T47D (cell line): ENCODE data around the gene CPSF4L.
"Not testable (repeated sequence)": the region's sequence is repeated elsewhere in the genome, so short reads cannot be mapped to it uniquely, and the experiment has no call there.

ENCODE experiments used
- DNase-seq, 2 experiments: peaks; one replicate each; pipeline versions ENCODE4 v3.0.0 to v3.0.0-alpha.2; 2011 to 2012; ENCODE audit warnings: low read depth in 1 of 2, low spot score in 1 of 2
- JUND ChIP-seq: IDR thresholded peaks from 2 replicates; pipeline ENCODE4 v1.6.1; 2012; ENCODE audit warnings: low read depth
- in situ Hi-C: cut with HindIII; loops from 2 replicates; pipeline ENCODE4 v1.10.0; 2016; ENCODE audit warnings: low sequenced_read_pairs, low pct_unique_long_range_greater_than_20kb

Gene CPSF4L

GRCh38 chr17:73274490-73274889 is 12.8 kb upstream of the CPSF4L start:
- DNase-seq: no peak
- in situ Hi-C loops: no loop called here
- TF ChIP-seq JUND: no peak

DNA sequence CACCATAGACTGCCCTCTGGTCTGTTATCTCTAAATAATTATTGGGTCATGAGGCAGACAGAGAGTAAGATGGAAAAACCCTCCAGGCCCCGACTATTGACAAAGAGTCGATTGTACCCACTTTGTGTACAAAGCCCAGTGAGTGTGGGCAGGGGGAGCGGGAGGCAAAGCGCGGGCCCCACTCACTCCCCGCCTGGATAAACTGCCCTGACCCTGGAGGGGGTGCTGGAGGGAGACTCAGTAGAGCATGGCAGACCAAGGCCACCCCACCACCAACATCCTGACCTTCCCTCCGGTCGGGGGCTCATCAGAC is 11.2 kb upstream of the CPSF4L start:
- no peak for DNase-seq
- in situ Hi-C loops: no loop called here
- no peak for TF ChIP-seq JUND

- TF ChIP-seq JUND: no peak
- in situ Hi-C loops: no loop called here
- no peak for DNase-seq
Observed at GRCh38 chr17:73271072-73271471, 9.4 kb upstream of the CPSF4L start.

GRCh38 chr17:73269791-73270190 is 8.1 kb upstream of the CPSF4L start:
- TF ChIP-seq JUND: no peak
- DNase-seq: no peak
- in situ Hi-C loops: no loop called here

- TF ChIP-seq JUND: no peak
- DNase-seq: no peak
- in situ Hi-C loops: no loop called here
Observed at GRCh38 chr17:73269329-73269615, 7.6 kb upstream of the CPSF4L start.

DNA sequence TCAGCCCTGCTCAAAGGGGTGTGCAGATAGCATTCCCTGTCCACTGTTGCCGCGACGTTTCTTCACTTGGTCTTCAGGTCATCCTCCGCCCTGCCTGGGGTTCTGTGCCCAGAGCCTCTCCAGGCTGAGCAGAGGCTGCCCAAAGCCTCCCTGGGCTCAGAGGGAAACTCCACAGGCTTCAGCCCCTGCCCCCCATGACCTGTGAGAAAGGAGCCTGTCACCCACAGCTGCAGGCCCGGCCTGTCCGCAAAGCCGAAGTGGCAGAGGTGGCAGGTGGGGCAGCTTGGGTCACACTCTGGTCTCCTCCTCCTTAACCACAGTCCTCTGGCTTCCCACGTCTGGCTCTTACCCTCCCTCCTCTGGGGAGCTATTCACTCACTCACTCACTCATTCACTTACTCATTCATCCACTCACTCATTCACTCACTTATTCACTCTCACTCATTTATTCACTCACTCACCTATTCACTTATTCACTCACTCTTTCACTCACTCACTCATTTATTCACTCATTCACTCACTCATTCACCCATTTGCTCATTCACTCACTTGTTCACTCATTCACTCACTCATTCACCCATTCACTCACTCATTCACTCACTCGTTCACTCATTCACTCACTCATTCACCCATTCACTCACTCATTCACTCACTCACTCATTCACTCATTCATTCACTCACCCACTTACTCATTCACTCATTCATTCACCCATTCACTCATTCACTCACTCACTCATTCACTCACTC is 7.1 kb upstream of the CPSF4L start:
- peak in 1 of 2 experiments; percentile 38 for DNase-seq
- TF ChIP-seq JUND: no peak
- in situ Hi-C loops: no loop called here

GRCh38 chr17:73267648-73268537 is 6.2 kb upstream of the CPSF4L start:
- in situ Hi-C loops: no loop called here
- peak in 1 of 2 experiments; percentile 69 for DNase-seq
- no peak for TF ChIP-seq JUND

DNA sequence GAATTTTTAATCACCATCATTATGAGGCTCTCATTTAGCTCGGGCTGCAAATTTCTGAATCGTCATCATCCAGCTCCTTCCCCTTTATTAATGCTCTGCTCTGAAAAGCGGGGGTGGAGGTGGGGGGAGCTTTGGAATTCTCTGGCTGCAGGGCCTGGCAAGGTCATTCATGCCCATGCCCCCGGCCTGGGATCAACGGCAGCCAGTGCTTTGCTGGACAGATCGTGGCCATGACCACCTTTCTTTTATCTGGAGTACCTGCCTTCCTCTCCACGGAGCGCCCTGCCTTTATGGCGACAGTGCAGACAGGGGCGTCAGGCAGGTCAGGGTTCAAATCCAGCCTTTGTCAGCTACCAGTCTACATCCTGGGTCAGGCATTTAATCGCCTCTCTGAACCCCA is 5.1 kb upstream of the CPSF4L start:
- TF ChIP-seq JUND: no peak
- in situ Hi-C loops: no loop called here

DNA sequence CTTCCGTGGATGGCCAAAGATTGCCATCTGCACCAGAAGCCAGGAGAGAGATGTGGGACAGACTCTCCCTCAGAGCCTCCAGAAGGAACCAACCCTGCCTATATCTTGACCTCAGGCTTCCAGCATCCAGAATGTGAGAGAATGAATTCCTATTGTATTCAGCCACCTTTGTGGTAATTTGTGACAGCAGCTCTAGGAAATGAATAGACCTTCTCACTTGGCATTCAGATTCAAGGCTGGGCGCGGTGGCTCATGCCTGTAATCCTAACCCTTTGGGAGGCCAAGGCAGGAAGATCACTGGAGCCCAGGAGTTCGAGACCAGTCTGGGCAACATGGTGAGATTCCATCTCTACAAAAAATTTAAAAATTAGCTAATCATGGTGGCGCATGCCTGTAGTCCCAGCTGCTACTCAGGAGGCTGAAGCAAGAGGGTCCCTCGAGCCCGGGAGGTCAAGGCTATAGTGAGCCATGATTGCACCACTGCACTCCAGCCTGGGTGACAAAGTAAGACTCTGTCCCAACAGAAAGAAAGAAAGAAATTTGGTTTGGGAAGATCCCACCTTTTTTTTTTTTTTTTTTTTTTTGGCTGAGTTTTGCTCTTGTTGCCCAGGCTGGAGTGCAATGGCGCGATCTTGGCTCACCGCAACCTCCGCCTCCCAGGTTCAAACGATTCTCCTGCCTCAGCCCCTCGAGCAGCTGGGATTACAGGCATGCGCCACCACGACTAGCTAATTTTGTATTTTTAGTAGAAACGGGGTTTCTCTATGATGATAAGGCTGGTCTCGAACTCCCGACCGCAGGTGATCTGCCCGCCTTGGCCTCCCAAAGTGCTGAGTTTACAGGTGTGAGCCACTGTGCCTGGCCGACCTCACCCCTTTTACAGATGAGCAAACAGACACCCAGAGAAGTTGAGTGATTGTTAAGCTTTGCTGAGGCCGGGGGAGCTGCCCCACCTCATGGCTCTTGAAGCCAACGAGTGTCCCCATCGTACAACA is 4.3 kb upstream of the CPSF4L start:
- in situ Hi-C loops: no loop called here
- no peak for DNase-seq
- TF ChIP-seq JUND: no peak

More for the DNA sequence above, 5.1 kb upstream of the CPSF4L start:
- no peak for DNase-seq

- DNase-seq, in situ Hi-C loops: not testable (repeated sequence)
Observed at GRCh38 chr17:73264448-73264847, 2.8 kb upstream of the CPSF4L start.

DNA sequence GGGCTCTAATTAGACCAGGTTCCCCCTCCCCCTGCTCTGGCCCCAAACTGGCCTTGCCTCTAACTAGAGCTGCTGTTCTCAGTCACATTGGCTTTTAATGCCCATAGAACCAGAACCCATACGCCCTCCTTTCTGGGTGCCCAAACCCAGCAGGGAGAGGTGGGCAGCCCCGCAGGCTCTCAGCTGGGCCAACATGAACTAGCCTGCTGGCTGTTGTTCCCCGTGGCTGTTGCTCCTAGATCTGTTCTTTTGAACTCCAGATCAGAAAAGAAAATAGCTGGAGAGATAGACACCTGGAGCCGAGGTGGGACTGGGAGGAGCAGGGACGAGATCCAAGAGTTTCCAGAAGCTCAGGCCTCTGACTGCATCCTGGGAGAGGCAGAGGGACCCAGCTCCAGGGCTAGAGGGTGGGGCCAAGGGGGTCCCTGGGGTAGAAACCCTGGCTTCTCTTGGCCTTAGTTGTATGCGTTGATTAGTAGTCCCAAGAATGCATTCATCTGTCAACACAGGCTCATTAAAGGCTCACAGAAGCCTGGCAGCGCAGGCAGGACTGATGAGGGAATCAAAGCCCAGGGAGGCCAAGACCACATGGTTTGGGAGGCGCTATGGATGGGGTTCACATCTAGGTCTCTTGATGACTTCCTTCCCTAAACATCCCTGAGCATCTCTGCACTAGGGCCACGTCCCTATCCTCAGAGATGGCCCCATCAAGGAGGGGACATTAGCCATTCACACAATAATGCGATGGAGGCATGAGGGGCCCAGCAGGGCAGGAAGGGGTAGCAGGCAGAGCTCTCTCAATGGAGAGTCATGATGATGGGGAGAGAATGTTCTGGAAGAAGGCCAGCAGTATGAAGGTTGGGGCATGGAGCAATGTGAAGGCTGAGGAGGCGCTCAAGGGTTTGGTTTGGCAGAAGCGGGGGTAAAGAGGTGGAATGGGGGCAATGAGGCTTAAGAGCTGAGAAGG is 1.3 kb upstream of the CPSF4L start:
- TF ChIP-seq JUND: no peak
- in situ Hi-C loops: no loop called here
- DNase-seq: no peak
